GM21423 (cell line): Measurements from ENCODE around the gene SAMSN1.

Source experiments
- ATAC-seq: cut with Tn5 transposase; IDR thresholded peaks from one replicate; pipeline ENCODE4 v1.9.1; 2021; ENCODE audit warnings: mild to moderate bottlenecking, moderate library complexity; ENCODE audit not compliant: unreplicated experiment

SAMSN1 gene

DNA sequence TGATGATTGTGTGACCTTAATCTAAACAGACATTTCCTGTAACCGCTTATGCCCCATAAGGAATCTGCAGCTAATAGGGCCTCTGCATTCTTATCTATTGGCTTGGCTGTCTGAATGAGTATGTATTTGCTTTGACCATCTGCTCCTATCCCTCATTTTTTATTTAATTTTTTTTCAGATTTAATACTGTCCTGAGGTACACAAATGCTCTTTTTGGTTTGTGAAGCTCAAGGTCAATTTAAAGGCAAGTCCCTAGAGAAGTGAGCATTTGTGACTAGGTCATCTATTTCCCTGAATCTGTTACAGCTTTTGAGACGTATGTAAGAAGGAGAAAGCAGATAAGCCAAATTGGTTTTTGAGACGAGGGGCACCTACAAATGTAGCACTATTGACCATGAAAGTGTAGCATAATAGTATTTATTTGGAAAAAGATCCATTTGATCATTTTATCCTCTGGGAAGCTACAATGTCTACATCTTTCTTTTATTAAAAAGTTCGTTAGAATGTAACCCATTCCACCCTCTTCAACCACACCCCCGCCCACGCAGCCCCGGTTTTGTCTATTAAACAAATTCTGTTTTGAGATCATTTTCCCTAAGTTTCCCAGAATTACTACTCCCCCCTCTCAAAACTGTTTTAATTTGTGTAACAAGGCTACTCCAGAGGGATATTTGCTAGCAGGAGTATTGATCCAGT is 93.9 kb downstream of the SAMSN1 start:
- ATAC-seq, result no peak

DNA sequence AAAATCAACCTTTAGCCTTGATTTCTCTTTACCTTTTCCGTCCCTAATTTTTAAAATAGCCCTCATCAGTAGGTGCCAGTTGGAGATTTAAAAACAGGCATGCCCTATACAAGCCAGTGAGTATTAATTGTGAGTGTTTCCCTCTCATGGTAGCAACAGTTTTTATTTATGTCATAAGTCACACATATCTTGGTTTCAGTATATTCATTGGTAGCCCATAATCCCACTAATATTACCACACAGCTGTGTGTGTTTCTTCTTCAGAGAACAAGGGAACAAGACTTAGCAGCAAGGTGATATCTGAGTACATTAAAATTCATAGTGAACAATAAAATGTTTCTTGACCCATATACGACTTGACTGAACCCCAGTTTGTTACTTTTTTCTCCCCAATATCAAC is 94.6 kb downstream of the SAMSN1 start:
- no peak for ATAC-seq

- no peak for ATAC-seq
These were observed 97.3 kb downstream of the SAMSN1 start for GRCh38 chr21:14448784-14449183.

DNA sequence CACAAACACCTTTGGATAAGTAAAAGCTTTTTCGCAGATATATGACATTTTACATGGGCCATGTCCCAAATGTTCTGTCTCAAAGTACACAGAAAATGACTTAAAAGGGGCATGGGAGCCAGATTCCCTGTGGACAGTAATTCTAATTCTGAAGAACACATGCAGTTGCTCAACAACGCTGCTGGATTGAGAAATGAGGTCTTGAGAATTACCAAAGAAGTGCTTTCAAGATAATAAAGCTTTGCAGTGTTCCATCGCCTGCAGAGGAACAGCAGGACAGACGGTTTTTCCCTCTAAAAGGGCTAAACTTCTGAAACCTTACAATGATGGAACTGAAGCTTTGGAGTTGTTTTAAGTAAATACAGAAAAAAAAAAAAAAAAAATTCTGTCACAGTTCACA is 107.9 kb downstream of the SAMSN1 start:
- ATAC-seq, result no peak

DNA sequence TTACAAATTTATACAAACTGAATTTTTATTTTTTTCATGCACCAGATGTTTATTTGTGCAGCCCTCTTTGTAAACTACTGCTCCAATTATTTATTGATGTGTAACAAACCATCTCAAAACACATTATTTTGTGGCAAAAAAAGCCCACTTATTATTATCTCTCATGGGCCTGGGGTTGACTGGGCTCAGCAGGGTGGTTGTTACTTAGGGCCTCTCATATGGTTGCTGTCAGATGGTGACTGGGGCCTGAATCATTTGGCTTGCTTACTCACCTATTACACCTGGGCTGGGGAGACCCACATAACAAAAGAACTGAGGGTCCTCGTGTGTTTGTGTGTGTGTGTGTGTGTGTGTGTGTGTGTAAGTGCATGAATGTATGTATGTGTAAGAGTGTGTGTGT is 110.7 kb downstream of the SAMSN1 start:
- ATAC-seq, result no peak
